DMS79 (cell line): ENCODE results near the gene R3HCC1L.
"Not testable (repeated sequence)": the region's sequence is repeated elsewhere in the genome, so short reads cannot be mapped to it uniquely, and the experiment has no call there.

ENCODE experiments used
- DNase-seq: peaks from one replicate; lab custom pipeline; 2025; lab: John Stamatoyannopoulos, UW

R3HCC1L gene

GRCh38 chr10:98172495-98172894 lies 38.0 kb downstream of the R3HCC1L start:
- no peak for DNase-seq

- DNase-seq, result no peak
These were observed 38.8 kb downstream of the R3HCC1L start for GRCh38 chr10:98173260-98173659.

GRCh38 chr10:98182351-98182915 lies 48.0 kb downstream of the R3HCC1L start:
- not testable (repeated sequence) for DNase-seq

- DNase-seq, result no peak
These were observed 52.2 kb downstream of the R3HCC1L start for GRCh38 chr10:98186681-98187080.

GRCh38 chr10:98190773-98191172 lies 56.3 kb downstream of the R3HCC1L start:
- DNase-seq, result not testable (repeated sequence)

GRCh38 chr10:98193037-98193436 lies 58.6 kb downstream of the R3HCC1L start:
- no peak for DNase-seq

- DNase-seq, result no peak
These were observed 60.2 kb downstream of the R3HCC1L start for GRCh38 chr10:98194633-98195032.

- DNase-seq, result no peak
These were observed 60.7 kb downstream of the R3HCC1L start for GRCh38 chr10:98195120-98195519.

- no peak for DNase-seq
These were observed 62.5 kb downstream of the R3HCC1L start for GRCh38 chr10:98196985-98197384.

GRCh38 chr10:98201760-98202159 lies 67.3 kb downstream of the R3HCC1L start:
- no peak for DNase-seq

GRCh38 chr10:98202378-98202777 lies 67.9 kb downstream of the R3HCC1L start:
- no peak for DNase-seq

GRCh38 chr10:98205351-98205750 lies 70.9 kb downstream of the R3HCC1L start:
- DNase-seq, result no peak

GRCh38 chr10:98208925-98209324 lies 74.5 kb downstream of the R3HCC1L start:
- DNase-seq, result no peak

- DNase-seq, result no peak
These were observed 75.0 kb downstream of the R3HCC1L start for GRCh38 chr10:98209441-98209840.

- no peak for DNase-seq
These were observed 77.7 kb downstream of the R3HCC1L start for GRCh38 chr10:98212196-98212595.

- DNase-seq, result no peak
These were observed 79.3 kb downstream of the R3HCC1L start for GRCh38 chr10:98213740-98214139.

GRCh38 chr10:98215373-98215772 lies 80.9 kb downstream of the R3HCC1L start:
- DNase-seq, result no peak

- no peak for DNase-seq
These were observed 83.3 kb downstream of the R3HCC1L start for GRCh38 chr10:98217801-98218200.

- no peak for DNase-seq
These were observed 89.4 kb downstream of the R3HCC1L start for GRCh38 chr10:98223874-98224273.

GRCh38 chr10:98224509-98224908 lies 90.1 kb downstream of the R3HCC1L start:
- no peak for DNase-seq

GRCh38 chr10:98224996-98225395 lies 90.5 kb downstream of the R3HCC1L start:
- DNase-seq, result no peak

GRCh38 chr10:98226508-98227144 lies 92.2 kb downstream of the R3HCC1L start:
- no peak for DNase-seq

GRCh38 chr10:98227713-98228112 lies 93.3 kb downstream of the R3HCC1L start:
- not testable (repeated sequence) for DNase-seq

GRCh38 chr10:98228266-98228665 lies 93.8 kb downstream of the R3HCC1L start:
- DNase-seq, result not testable (repeated sequence)
